A549 (cell line): ENCODE data around the gene DDX52.

Experiments
- EP300 ChIP-seq, 2 experiments: fragments of >200 bp; sonication (Bioruptor Twin); formaldehyde crosslinking; IDR thresholded peaks; 2 replicates in 1 of 2; 3 replicates in 1 of 2; pipeline ENCODE4 v1.6.1; 2016 to 2017
- KDM1A ChIP-seq: fragments of 200-600 bp; sonication (generic); IDR thresholded peaks from 2 replicates; pipeline ENCODE4 v1.6.1; 2016; ENCODE audit warnings: low read depth, mild to moderate bottlenecking
- MAZ ChIP-seq: fragments of 150-350 bp; IDR thresholded peaks from 2 replicates; pipeline ENCODE4 v1.6.1; 2014; ENCODE audit warnings: antibody characterized with exemption, low read depth, low read length, borderline replicate concordance
- RAD21 ChIP-seq, 2 experiments: fragments of >200 bp in 1 of 2; sonication (Bioruptor Twin) in 1 of 2; formaldehyde crosslinking in 1 of 2; IDR thresholded peaks in 1 of 2; conservative IDR thresholded peaks in 1 of 2; 2 replicates in 1 of 2; 3 replicates in 1 of 2; pipeline ENCODE4 v1.6.1; 2012 to 2018; ENCODE audit warnings: inconsistent platforms in 1 of 2
- RFX5 ChIP-seq: fragments of 450-650 bp; IDR thresholded peaks from 2 replicates; pipeline ENCODE4 v1.7.1; 2014; ENCODE audit warnings: antibody characterized with exemption, mild to moderate bottlenecking, moderate library complexity
- RNF2 ChIP-seq: fragments of 200-600 bp; sonication (generic); IDR thresholded peaks from 2 replicates; pipeline ENCODE4 v1.6.1; 2016; ENCODE audit warnings: low read depth, mild to moderate bottlenecking, antibody characterized with exemption, moderate library complexity, borderline replicate concordance
- ZC3H11A ChIP-seq: fragments of 450-650 bp; IDR thresholded peaks from 2 replicates; pipeline ENCODE4 v1.6.1; 2014; ENCODE audit warnings: antibody characterized with exemption, mild to moderate bottlenecking
- ZNF302 ChIP-seq: fragments of 250-450 bp; sonication (Bioruptor Pico); IDR thresholded peaks from 2 replicates; pipeline ENCODE4 v1.9.0; 2021; ENCODE audit warnings: inconsistent platforms, mild to moderate bottlenecking, moderate library complexity
- TF ChIP-seq, protein P1 (sequence below): fragments of 200-600 bp; sonication (generic); IDR thresholded peaks from 2 replicates; pipeline ENCODE4 v1.6.1; 2016; ENCODE audit warnings: antibody characterized with exemption, mild to moderate bottlenecking, moderate library complexity
- TF ChIP-seq, protein P2 (sequence below): fragments of >200 bp; sonication (Bioruptor Twin); formaldehyde crosslinking; IDR thresholded peaks from 3 replicates; pipeline ENCODE4 v1.5.1; 2016
- TF ChIP-seq, protein P3 (sequence below): fragments of 150-350 bp; IDR thresholded peaks from 2 replicates; pipeline ENCODE4 v1.6.1; 2014; ENCODE audit warnings: low read depth, mild to moderate bottlenecking, low read length
- TF ChIP-seq, protein P4 (sequence below): IDR thresholded peaks from 2 replicates; pipeline ENCODE4 v1.6.1; 2012

DNA sequence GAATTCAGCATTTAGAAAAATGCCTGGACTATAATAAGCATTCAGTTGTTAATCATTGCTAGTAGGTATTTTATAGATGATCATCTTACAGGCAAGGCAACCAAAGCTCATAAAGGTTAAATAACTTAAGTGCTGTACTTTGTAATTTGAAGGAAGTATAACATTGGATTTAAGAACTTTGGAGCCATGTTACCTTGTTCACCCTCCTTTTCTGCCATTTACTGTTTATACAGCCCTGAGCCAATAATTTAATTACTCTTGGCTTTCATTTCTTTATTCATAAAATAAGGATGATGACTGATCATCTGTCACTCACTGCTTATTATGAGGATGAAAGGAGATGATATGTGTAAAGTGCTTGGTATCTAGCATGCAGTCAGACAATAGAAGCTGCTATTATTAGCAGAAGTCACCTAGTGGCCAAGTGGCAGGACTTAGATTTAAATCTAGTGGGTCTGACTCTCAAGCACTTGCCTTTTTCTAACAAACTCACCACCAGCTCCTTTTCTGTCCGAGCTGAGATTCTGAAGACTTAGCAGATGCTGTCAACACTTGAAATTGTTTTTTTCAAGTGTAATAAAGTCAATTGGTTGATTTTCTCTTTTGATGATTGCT is 18.3 kb upstream of the DDX52 start:
- TF ChIP-seq, protein P1, sequence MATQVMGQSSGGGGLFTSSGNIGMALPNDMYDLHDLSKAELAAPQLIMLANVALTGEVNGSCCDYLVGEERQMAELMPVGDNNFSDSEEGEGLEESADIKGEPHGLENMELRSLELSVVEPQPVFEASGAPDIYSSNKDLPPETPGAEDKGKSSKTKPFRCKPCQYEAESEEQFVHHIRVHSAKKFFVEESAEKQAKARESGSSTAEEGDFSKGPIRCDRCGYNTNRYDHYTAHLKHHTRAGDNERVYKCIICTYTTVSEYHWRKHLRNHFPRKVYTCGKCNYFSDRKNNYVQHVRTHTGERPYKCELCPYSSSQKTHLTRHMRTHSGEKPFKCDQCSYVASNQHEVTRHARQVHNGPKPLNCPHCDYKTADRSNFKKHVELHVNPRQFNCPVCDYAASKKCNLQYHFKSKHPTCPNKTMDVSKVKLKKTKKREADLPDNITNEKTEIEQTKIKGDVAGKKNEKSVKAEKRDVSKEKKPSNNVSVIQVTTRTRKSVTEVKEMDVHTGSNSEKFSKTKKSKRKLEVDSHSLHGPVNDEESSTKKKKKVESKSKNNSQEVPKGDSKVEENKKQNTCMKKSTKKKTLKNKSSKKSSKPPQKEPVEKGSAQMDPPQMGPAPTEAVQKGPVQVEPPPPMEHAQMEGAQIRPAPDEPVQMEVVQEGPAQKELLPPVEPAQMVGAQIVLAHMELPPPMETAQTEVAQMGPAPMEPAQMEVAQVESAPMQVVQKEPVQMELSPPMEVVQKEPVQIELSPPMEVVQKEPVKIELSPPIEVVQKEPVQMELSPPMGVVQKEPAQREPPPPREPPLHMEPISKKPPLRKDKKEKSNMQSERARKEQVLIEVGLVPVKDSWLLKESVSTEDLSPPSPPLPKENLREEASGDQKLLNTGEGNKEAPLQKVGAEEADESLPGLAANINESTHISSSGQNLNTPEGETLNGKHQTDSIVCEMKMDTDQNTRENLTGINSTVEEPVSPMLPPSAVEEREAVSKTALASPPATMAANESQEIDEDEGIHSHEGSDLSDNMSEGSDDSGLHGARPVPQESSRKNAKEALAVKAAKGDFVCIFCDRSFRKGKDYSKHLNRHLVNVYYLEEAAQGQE: no peak
- TF ChIP-seq, protein P2, sequence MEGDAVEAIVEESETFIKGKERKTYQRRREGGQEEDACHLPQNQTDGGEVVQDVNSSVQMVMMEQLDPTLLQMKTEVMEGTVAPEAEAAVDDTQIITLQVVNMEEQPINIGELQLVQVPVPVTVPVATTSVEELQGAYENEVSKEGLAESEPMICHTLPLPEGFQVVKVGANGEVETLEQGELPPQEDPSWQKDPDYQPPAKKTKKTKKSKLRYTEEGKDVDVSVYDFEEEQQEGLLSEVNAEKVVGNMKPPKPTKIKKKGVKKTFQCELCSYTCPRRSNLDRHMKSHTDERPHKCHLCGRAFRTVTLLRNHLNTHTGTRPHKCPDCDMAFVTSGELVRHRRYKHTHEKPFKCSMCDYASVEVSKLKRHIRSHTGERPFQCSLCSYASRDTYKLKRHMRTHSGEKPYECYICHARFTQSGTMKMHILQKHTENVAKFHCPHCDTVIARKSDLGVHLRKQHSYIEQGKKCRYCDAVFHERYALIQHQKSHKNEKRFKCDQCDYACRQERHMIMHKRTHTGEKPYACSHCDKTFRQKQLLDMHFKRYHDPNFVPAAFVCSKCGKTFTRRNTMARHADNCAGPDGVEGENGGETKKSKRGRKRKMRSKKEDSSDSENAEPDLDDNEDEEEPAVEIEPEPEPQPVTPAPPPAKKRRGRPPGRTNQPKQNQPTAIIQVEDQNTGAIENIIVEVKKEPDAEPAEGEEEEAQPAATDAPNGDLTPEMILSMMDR: no peak; the same call in 2 of the 3 replicates
- TF ChIP-seq ZC3H11A (no peak), KDM1A (no peak), ZNF302 (CRISPR knock-in tag) (no peak), EP300 (IDR thresholded peaks at IDR 0.05) (no peak), RNF2 (no peak), MAZ (no peak), RAD21 (conservative IDR thresholded peaks at IDR 0.05 in 1 of 2, IDR thresholded peaks at IDR 0.05 in 1 of 2) (no peak), RFX5 (no peak)
- TF ChIP-seq, protein P3, sequence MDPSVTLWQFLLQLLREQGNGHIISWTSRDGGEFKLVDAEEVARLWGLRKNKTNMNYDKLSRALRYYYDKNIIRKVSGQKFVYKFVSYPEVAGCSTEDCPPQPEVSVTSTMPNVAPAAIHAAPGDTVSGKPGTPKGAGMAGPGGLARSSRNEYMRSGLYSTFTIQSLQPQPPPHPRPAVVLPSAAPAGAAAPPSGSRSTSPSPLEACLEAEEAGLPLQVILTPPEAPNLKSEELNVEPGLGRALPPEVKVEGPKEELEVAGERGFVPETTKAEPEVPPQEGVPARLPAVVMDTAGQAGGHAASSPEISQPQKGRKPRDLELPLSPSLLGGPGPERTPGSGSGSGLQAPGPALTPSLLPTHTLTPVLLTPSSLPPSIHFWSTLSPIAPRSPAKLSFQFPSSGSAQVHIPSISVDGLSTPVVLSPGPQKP: no peak
- TF ChIP-seq, protein P4, sequence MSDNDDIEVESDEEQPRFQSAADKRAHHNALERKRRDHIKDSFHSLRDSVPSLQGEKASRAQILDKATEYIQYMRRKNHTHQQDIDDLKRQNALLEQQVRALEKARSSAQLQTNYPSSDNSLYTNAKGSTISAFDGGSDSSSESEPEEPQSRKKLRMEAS: no peak
